ENCODE data around the gene NEFH.

GRCh38 chr22:29433856-29434255 lies 46.2 kb upstream of the NEFH start:
- no peak for TF ChIP-seq CTCF (IDR thresholded peaks at IDR 0.05; ENCODE audit: low read depth, low read length)
- TF ChIP-seq EZH2phosphoT487 (IDR thresholded peaks at IDR 0.05; ENCODE audit: low read depth) = no peak
